ENCODE results near the gene DNAI1.

DNAI1 gene

DNA sequence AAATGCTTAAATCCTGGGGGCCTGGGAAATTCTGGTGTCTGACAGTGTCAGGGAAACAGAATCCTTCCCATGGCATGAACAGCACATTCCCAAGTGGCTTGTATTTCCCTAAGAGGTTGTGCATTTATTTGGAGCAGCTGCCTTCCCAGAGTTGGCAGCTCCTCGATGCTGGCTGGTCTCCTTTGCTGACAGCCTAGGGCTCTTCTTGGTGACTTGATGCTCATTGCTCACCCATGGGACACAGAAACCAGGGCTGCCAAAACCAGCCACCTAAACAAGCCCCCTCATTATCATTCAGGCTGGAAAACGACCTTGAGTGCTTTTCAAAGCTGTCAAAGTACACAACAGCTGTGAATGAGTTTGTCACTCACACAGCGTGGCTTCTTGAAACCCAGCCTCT, 39.9 kb downstream of the DNAI1 start:
- Histone ChIP-seq H3K27me3 (ENCODE audit: insufficient read depth, low read length) (no peaks in the 10 kb centered on the region), H3K4me2 (ENCODE audit: low read length) (no peak overlapping the region), H3K9me3 (ENCODE audit: low read length) (no peaks in the 10 kb centered on the region), H3K79me2 (ENCODE audit: insufficient read depth, low read length) (no peaks in the 10 kb centered on the region), H2AFZ (ENCODE audit: low read length) (no peak overlapping the region), H3K9me2 (ENCODE audit: low read depth, low read length) (no peaks in the 10 kb centered on the region), H3K4me1 (ENCODE audit: insufficient read depth, low read length, severe bottlenecking) (no peaks in the 10 kb centered on the region), H3K9ac (ENCODE audit: low read length) (no peak overlapping the region), H4K20me1 (ENCODE audit: insufficient read depth, low read length) (no peaks in the 10 kb centered on the region), H3K4me3 (ENCODE audit: low read depth, low read length, poor library complexity, severe bottlenecking) (no peak overlapping the region), H3K27ac (ENCODE audit: low read depth, low read length, poor library complexity, severe bottlenecking) (no peak overlapping the region), H3F3A (ENCODE audit: insufficient read depth, low read length) (no peaks in the 10 kb centered on the region), H3K36me3 (ENCODE audit: insufficient read depth, low read length) (no peaks in the 10 kb centered on the region)
- TF ChIP-seq, protein P1, sequence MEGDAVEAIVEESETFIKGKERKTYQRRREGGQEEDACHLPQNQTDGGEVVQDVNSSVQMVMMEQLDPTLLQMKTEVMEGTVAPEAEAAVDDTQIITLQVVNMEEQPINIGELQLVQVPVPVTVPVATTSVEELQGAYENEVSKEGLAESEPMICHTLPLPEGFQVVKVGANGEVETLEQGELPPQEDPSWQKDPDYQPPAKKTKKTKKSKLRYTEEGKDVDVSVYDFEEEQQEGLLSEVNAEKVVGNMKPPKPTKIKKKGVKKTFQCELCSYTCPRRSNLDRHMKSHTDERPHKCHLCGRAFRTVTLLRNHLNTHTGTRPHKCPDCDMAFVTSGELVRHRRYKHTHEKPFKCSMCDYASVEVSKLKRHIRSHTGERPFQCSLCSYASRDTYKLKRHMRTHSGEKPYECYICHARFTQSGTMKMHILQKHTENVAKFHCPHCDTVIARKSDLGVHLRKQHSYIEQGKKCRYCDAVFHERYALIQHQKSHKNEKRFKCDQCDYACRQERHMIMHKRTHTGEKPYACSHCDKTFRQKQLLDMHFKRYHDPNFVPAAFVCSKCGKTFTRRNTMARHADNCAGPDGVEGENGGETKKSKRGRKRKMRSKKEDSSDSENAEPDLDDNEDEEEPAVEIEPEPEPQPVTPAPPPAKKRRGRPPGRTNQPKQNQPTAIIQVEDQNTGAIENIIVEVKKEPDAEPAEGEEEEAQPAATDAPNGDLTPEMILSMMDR (IDR thresholded peaks at IDR 0.05; ENCODE audit: low read length), result no peak
- TF ChIP-seq EZH2 (IDR thresholded peaks at IDR 0.05; ENCODE audit: borderline replicate concordance, low read length), result no peak

DNA sequence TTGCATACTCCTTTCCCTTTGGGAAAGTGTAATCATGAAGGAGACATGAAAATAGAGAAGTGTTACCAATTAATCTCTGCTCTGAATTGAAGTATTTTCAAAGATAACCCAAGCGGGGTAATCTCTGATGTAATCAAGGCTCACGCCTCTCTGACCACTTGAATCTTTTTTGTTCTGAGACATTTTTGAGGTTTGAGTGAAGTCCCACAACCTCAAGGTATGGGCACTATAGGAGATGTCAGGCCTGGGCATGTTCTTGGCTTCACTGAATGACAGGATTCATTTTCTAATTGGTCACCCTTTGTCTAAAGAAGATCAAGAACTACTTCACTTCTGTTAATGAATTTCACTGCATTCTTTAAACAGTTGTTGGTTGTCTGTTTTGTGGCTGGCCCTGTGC, 40.5 kb downstream of the DNAI1 start:
- Histone ChIP-seq H3K36me3 (ENCODE audit: insufficient read depth, low read length) (no peaks in the 10 kb centered on the region), H3K27ac (ENCODE audit: low read depth, low read length, poor library complexity, severe bottlenecking) (no peak overlapping the region), H3K9ac (ENCODE audit: low read length) (no peak overlapping the region), H3K9me2 (ENCODE audit: low read depth, low read length) (no peaks in the 10 kb centered on the region), H3K9me3 (ENCODE audit: low read length) (no peaks in the 10 kb centered on the region), H3F3A (ENCODE audit: insufficient read depth, low read length) (no peaks in the 10 kb centered on the region), H3K27me3 (ENCODE audit: insufficient read depth, low read length) (no peaks in the 10 kb centered on the region), H4K20me1 (ENCODE audit: insufficient read depth, low read length) (no peaks in the 10 kb centered on the region), H3K4me1 (ENCODE audit: insufficient read depth, low read length, severe bottlenecking) (no peaks in the 10 kb centered on the region), H3K79me2 (ENCODE audit: insufficient read depth, low read length) (no peaks in the 10 kb centered on the region), H3K4me2 (ENCODE audit: low read length) (no peak overlapping the region), H2AFZ (ENCODE audit: low read length) (no peak overlapping the region), H3K4me3 (ENCODE audit: low read depth, low read length, poor library complexity, severe bottlenecking) (no peak overlapping the region)
- TF ChIP-seq EZH2 (IDR thresholded peaks at IDR 0.05; ENCODE audit: borderline replicate concordance, low read length), result no peak
- TF ChIP-seq, protein P1 (IDR thresholded peaks at IDR 0.05; ENCODE audit: low read length), result no peak

DNA sequence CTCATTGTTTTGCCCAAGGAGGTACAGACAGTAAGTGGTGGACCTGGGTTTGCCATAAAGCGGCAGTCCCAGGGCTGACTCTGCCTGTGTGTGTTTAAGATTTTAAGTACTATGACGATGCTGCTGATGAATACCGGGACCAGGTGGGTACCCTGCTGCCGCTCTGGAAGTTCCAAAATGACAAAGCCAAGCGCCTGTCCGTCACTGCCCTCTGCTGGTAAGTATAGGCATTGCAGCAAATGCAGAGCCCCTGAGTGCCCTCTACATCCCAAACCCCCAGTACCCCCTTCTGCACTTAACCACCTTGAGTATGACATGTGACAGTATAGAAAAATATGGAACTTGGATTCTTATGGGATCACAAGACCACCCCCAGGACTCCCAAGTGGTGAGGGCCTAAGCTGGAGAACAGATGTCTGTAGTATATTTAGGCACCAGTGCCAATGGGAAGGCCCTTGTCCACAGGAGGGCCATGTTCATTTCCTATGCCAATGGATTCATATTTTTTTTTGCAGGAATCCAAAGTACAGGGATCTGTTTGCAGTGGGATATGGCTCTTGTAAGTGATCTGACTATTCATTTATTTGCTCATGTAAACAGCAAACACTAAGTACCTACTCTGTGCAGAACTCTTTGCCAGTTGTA, 42.1 kb downstream of the DNAI1 start:
- Histone ChIP-seq H3K4me3 (ENCODE audit: low read depth, low read length, poor library complexity, severe bottlenecking) (no peak overlapping the region), H2AFZ (ENCODE audit: low read length) (no peak overlapping the region), H3K9me3 (ENCODE audit: low read length) (no peaks in the 10 kb centered on the region), H3K9ac (ENCODE audit: low read length) (no peak overlapping the region), H3K4me2 (ENCODE audit: low read length) (no peak overlapping the region), H3K36me3 (ENCODE audit: insufficient read depth, low read length) (no peaks in the 10 kb centered on the region), H3K27ac (ENCODE audit: low read depth, low read length, poor library complexity, severe bottlenecking) (no peak overlapping the region), H3K27me3 (ENCODE audit: insufficient read depth, low read length) (no peaks in the 10 kb centered on the region), H3F3A (ENCODE audit: insufficient read depth, low read length) (no peaks in the 10 kb centered on the region), H3K79me2 (ENCODE audit: insufficient read depth, low read length) (no peaks in the 10 kb centered on the region), H3K9me2 (ENCODE audit: low read depth, low read length) (no peaks in the 10 kb centered on the region), H3K4me1 (ENCODE audit: insufficient read depth, low read length, severe bottlenecking) (no peaks in the 10 kb centered on the region), H4K20me1 (ENCODE audit: insufficient read depth, low read length) (no peaks in the 10 kb centered on the region)
- no peak for TF ChIP-seq EZH2 (IDR thresholded peaks at IDR 0.05; ENCODE audit: borderline replicate concordance, low read length)
- TF ChIP-seq, protein P1 (IDR thresholded peaks at IDR 0.05; ENCODE audit: low read length), result peak; percentile 97

All from OCI-LY1 (cell line).